K562 (cell line): ENCODE results near the gene IQSEC3.
"Not testable (repeated sequence)": the region's sequence is repeated elsewhere in the genome, so short reads cannot be mapped to it uniquely, and the experiment has no call there.

Source experiments
- CTCF ChIP-seq, 3 experiments: IDR thresholded peaks in 2 of 3; conservative IDR thresholded peaks in 1 of 3; 2 replicates each; pipeline ENCODE4 v1.5.1; 2011 to 2012; ENCODE audit warnings: low read length in 3 of 3, mild to moderate bottlenecking in 3 of 3, control low read depth in 2 of 3, improper control_type of control experiment in 1 of 3, inconsistent platforms in 1 of 3, low read depth in 1 of 3, mixed read lengths in 1 of 3, moderate library complexity in 1 of 3; ENCODE audit not compliant: insufficient read depth in 2 of 3
- EP300 ChIP-seq: IDR thresholded peaks from 2 replicates; pipeline ENCODE4 v1.6.1; 2012; ENCODE audit warnings: low read length, improper control_type of control experiment
- GABPA ChIP-seq: fragments of 200-800 bp; sonication (Bioruptor generic); conservative IDR thresholded peaks from 2 replicates; pipeline ENCODE4 v1.6.1; 2016; ENCODE audit warnings: low read depth, missing genetic modification characterization, missing compliant biosample characterization
- HMGXB4 ChIP-seq: sonication (generic); formaldehyde crosslinking; IDR thresholded peaks from 2 replicates; pipeline ENCODE4 v1.8.1; 2023; ENCODE audit warnings: mild to moderate bottlenecking, missing genetic modification reagents
- JUN ChIP-seq, 2 experiments: sonication (generic) in 1 of 2; formaldehyde crosslinking in 1 of 2; IDR thresholded peaks; 2 replicates each; pipeline versions ENCODE4 v1.6.1 to v1.8.0; 2012 to 2022; ENCODE audit warnings: borderline replicate concordance in 2 of 2, mild to moderate bottlenecking in 2 of 2, improper control_type of control experiment in 1 of 2, low read depth in 1 of 2, low read length in 1 of 2, missing genetic modification reagents in 1 of 2
- POLR2A ChIP-seq: fragments of 450-650 bp; conservative IDR thresholded peaks from 2 replicates; pipeline ENCODE4 v1.6.1; 2016
- PREB ChIP-seq: sonication (generic); formaldehyde crosslinking; IDR thresholded peaks from 2 replicates; pipeline ENCODE4 v1.8.1; 2023; ENCODE audit warnings: mild to moderate bottlenecking, missing genetic modification reagents
- PTBP1 ChIP-seq: fragments of 200-400 bp; formaldehyde crosslinking; IDR thresholded peaks from 2 replicates; pipeline ENCODE4 v1.6.1; 2017; ENCODE audit warnings: low read depth, low read length
- SAP30 ChIP-seq: fragments of 200-600 bp; sonication (generic); IDR thresholded peaks from 2 replicates; pipeline ENCODE4 v1.6.1; 2012; ENCODE audit warnings: borderline replicate concordance, low read depth, mild to moderate bottlenecking, moderate library complexity, low read length, control low read depth, inconsistent platforms; ENCODE audit not compliant: insufficient read depth, poor library complexity, severe bottlenecking
- SP1 ChIP-seq: sonication (generic); formaldehyde crosslinking; IDR thresholded peaks from 2 replicates; pipeline ENCODE4 v1.8.1; 2022; ENCODE audit warnings: mild to moderate bottlenecking, missing genetic modification reagents
- ZNF143 ChIP-seq: sonication (generic); formaldehyde crosslinking; IDR thresholded peaks from 2 replicates; pipeline ENCODE4 v1.9.0; 2022; ENCODE audit warnings: mild to moderate bottlenecking, missing genetic modification reagents
- TF ChIP-seq, protein P1 (sequence below): sonication (generic); formaldehyde crosslinking; IDR thresholded peaks from 2 replicates; pipeline ENCODE4 v1.8.0; 2023; ENCODE audit warnings: mild to moderate bottlenecking, missing genetic modification reagents

DNA sequence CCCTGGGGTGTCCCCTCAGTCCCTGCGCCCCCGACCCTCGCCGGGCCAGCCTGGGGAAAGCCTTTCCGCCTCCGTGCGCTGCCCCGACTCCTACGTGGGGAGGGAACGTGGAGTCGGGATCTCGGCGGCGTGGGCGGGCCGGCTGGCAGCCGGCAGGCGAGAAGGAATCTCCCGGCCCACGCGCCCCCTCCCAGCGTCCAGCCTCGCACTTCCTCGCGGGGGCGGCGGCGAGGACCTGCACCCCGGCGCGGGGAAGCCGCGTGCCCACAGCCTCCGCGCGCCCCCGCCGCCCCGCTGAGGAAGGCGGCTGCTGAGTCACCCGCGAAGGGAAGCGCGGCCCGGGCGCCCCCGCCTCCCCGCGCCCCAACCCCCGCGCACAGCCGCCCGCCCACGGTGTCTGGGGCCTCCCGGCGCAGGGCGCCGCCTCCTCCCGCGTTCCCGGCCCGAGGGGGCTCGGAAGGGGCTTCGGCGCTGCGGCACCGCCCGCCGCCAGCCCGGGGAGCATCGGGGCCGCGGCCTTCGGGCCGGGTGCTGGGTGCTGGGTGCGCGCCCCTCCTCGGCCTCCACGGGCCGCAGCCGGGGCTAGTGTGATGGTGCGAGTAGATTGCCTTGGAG, 11.3 kb downstream of the IQSEC3 start:
- not testable (repeated sequence) for TF ChIP-seq POLR2A; HMGXB4 (CRISPR knock-in tag); CTCF (IDR thresholded peaks at IDR 0.05 in 2 of 3, conservative IDR thresholded peaks at IDR 0.05 in 1 of 3; ENCODE audit: insufficient read depth in 2 of 3, low read depth in 1 of 3, low read length in 3 of 3); JUN (IDR thresholded peaks at IDR 0.05; ENCODE audit: borderline replicate concordance, low read depth, low read length); JUN (CRISPR knock-in tag; IDR thresholded peaks at IDR 0.05; ENCODE audit: borderline replicate concordance); GABPA (tag); EP300; ZNF143 (CRISPR knock-in tag); PTBP1; SP1 (CRISPR knock-in tag); SAP30; PREB (CRISPR knock-in tag)
- TF ChIP-seq, protein P1, sequence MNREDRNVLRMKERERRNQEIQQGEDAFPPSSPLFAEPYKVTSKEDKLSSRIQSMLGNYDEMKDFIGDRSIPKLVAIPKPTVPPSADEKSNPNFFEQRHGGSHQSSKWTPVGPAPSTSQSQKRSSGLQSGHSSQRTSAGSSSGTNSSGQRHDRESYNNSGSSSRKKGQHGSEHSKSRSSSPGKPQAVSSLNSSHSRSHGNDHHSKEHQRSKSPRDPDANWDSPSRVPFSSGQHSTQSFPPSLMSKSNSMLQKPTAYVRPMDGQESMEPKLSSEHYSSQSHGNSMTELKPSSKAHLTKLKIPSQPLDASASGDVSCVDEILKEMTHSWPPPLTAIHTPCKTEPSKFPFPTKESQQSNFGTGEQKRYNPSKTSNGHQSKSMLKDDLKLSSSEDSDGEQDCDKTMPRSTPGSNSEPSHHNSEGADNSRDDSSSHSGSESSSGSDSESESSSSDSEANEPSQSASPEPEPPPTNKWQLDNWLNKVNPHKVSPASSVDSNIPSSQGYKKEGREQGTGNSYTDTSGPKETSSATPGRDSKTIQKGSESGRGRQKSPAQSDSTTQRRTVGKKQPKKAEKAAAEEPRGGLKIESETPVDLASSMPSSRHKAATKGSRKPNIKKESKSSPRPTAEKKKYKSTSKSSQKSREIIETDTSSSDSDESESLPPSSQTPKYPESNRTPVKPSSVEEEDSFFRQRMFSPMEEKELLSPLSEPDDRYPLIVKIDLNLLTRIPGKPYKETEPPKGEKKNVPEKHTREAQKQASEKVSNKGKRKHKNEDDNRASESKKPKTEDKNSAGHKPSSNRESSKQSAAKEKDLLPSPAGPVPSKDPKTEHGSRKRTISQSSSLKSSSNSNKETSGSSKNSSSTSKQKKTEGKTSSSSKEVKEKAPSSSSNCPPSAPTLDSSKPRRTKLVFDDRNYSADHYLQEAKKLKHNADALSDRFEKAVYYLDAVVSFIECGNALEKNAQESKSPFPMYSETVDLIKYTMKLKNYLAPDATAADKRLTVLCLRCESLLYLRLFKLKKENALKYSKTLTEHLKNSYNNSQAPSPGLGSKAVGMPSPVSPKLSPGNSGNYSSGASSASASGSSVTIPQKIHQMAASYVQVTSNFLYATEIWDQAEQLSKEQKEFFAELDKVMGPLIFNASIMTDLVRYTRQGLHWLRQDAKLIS (CRISPR knock-in tag): not testable (repeated sequence)
